Choroid plexus epithelial cell (primary cell): ENCODE results near the gene TRPV3.

Experiments used
- DNase-seq: peaks from one replicate; pipeline ENCODE4 v3.0.0-alpha.2; 2010; ENCODE audit warnings: low read depth
- H3K4me3 ChIP-seq: 2 replicates; pipeline ENCODE4 v1.5.1; 2011; ENCODE audit warnings: low read depth, mild to moderate bottlenecking, control low read depth, low read length, moderate library complexity
- TF ChIP-seq, protein P1 (sequence below): conservative IDR thresholded peaks from 2 replicates; pipeline ENCODE4 v1.5.1; 2011; ENCODE audit warnings: low read depth, mild to moderate bottlenecking, control low read depth, inconsistent platforms, low read length, moderate library complexity

The TRPV3 gene

DNA sequence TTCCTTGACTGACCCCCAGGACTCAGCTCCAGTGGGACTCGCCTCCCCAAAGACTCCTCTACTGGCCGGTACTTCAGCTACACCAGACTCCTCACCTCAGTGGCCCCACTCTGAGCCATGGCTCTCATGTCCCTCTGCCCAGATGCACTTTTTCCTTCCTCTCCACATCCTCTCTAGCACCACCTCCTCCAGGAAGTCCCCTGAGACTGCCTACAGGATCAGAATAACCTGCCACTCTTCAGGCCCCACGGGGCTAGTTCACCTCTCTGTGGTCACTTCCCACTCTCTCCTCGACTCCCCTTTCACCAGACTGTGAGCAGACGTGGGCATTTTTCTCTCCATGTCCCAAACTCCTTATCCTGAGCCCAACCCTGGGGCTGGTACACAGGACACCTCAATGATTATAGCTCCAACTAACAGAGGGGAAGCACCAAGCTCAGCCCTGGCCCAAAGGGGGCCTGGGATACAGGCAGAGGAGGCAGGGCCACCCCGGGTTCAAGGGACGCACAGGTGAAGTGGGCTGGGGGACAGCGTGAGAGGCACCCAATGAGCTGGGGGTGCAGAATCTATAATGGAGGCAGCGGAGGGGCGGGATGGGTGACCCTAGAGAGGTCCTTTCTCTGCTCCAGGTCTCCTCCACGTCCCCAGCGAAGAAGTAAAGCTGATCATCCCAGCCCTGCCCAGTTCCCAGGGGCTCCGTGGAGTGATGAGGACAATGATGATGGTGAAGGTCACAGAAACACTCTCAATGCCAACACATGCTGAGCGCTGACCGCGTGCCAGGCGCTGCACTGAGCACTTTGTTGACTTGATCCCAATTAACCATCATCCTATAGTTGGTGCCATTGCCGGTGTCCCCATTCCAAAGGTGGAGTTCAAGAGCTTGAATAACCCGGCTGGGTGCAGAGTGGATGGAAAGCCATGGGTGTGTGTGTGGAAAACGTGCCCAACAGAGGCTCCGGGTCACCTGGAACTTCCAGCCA, 3.9 kb downstream of the TRPV3 start:
- TF ChIP-seq, protein P1, sequence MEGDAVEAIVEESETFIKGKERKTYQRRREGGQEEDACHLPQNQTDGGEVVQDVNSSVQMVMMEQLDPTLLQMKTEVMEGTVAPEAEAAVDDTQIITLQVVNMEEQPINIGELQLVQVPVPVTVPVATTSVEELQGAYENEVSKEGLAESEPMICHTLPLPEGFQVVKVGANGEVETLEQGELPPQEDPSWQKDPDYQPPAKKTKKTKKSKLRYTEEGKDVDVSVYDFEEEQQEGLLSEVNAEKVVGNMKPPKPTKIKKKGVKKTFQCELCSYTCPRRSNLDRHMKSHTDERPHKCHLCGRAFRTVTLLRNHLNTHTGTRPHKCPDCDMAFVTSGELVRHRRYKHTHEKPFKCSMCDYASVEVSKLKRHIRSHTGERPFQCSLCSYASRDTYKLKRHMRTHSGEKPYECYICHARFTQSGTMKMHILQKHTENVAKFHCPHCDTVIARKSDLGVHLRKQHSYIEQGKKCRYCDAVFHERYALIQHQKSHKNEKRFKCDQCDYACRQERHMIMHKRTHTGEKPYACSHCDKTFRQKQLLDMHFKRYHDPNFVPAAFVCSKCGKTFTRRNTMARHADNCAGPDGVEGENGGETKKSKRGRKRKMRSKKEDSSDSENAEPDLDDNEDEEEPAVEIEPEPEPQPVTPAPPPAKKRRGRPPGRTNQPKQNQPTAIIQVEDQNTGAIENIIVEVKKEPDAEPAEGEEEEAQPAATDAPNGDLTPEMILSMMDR, result no peak
- DNase-seq, result no peak
- no peak overlapping the region for H3K4me3 ChIP-seq

DNA sequence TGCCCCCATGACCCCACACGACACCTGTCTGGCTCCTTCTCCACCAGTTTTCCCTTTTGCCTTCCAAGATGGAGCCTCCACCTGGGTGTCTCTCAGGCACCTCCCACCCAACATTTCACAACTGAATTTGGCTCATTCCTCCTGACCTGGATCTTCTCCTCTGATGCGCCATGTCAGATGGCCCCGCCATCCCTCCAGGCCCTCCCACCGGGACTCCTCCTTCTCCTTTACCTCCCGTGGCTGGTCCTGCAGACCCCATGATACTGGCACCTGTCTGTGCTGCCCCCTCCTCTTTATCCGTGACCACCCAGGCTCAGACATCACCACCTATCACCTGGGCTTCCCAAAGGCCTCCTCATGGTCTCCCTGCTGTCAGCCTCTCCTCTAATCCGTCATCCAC, 4.7 kb downstream of the TRPV3 start:
- TF ChIP-seq, protein P1, result no peak
- no peak overlapping the region for H3K4me3 ChIP-seq
- no peak for DNase-seq

DNA sequence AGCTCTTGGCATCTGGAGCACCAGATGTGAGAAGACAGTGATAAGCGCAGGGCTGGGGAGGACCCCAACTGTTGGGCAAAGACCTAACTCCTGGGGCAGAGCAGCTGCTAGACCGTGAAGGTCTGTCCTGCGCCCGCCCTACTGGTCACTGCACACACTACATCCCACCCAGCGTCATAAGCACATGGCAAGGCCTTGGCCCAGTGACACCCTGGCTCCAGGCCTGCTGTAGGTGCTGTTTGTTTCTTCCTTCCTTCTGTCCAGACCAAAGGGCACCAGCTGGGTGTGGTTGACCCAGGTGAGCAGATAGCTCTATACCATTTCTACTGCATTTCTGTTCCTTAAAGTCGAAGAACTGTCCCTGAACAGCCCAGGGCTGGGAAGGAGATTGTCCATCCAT, 6.4 kb downstream of the TRPV3 start:
- H3K4me3 ChIP-seq, result no peak overlapping the region
- TF ChIP-seq, protein P1, result peak; percentile 18
- no peak for DNase-seq

DNA sequence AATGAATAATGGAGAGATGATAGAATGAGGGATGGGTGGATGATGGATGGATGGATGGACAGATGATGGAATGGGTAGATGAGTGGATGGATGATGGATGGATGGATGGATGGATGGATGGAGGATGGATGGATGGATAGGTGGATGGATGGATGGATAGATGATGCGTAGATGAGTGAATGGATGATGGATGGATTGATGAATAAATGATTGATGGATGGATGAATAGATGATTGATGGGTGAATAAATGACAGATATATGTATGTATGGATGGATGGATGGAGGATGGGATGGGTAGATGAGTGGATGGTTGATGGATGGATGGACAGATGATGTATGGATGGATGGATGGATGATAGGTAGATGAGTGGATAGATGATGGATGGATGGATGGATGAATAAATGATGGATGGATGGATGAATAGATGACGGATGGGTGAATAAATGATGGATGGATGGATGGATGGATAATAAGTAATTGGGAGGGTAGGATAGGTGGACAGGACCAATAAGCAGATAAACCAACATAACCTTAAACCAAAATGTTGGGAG, 7.9 kb downstream of the TRPV3 start:
- H3K4me3 ChIP-seq, result no peak overlapping the region
- DNase-seq, result no peak
- TF ChIP-seq, protein P1, result no peak

DNA sequence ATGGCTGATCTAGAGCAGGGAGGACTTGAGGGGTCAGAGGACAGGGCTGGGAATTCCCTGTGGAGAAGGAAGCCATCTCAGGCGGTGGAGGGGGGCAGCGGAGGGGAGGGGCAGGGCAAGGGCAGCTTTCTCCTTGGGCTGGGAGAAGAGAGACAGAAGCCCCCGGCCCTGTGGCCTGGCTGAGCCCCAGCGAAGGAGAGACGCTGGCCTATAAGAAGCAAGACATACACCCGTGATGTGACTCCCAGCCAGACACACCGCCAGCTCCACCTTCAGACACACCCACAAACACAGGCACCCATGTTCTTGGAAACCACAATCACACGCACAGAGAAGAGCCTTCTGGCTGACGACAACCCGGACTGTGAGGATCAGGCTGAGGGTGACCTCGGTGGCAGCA, 10.0 kb downstream of the TRPV3 start:
- TF ChIP-seq, protein P1, result no peak
- H3K4me3 ChIP-seq, result no peak overlapping the region
- DNase-seq, result no peak

DNA sequence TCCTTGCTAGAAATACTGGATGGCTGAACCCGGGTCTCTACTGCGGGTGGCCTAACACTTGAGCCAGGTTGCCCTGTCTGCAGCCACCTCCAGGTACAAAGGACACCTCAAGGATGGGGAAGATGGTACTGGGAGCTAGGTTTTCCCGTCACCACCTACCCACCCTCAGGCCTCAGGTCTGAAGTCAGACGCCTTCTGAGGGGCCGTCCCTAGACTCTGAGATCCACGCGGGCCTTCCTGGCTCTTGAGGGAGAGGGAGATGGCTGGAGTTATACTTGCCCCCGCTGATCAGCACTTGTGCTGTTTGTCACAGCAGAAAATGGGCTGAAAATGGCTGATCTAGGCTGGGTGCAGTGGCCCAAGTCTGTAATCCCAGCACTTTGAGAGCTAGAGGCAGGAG, 10.6 kb downstream of the TRPV3 start:
- TF ChIP-seq, protein P1, result no peak
- H3K4me3 ChIP-seq, result no peak overlapping the region
- DNase-seq, result no peak
